Stomach (tissue), 4 donors: ENCODE measurements around the gene ETFA.
"Not testable (repeated sequence)": the region's sequence is repeated elsewhere in the genome, so short reads cannot be mapped to it uniquely, and the experiment has no call there.

Source experiments
- POLR2A ChIP-seq, 4 donors: fragments of 450-650 bp; IDR thresholded peaks; one replicate each; pipeline ENCODE4 v1.6.1; 2016; ENCODE audit warnings: antibody characterized with exemption in 4 of 4, control low read depth in 2 of 4, mild to moderate bottlenecking in 1 of 4, moderate library complexity in 1 of 4
- POLR2AphosphoS5 ChIP-seq, 3 donors: sonication (generic); formaldehyde crosslinking; IDR thresholded peaks; one replicate each; pipeline ENCODE4 v1.6.1; 2016; ENCODE audit warnings: antibody characterized with exemption in 3 of 3

DNA sequence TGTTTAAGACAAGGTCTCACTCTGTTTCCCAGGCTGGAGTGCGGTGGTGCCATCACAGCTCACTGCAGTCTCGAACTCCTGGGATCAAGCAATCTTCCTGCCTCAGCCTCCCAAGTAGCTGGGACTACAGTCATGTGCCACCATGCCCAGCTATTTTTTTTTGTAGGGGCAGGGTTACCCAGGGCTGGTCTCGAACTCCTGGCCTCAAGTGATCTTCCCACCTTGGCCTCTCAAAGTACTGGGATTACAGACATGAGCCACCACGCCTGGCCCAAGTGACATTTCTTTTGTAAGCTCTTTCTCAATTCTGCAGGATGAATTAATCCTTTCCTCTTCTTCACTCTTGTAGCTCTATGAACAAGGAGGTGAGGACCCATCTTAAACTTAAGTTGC lies 1.9 kb upstream of the ETFA start:
- TF ChIP-seq POLR2A, POLR2AphosphoS5 (IDR thresholded peaks at IDR 0.05): not testable (repeated sequence)
